HepG2 (cell line): ENCODE data around the gene RPL37. TPM values are rescaled to one million over a fixed set of nuclear protein-coding genes. Genes with fewer than 3 reads are reported as not detected.

Source experiments
- ATM ChIP-seq: fragments of 450-650 bp; IDR thresholded peaks from 2 replicates; pipeline ENCODE4 v1.7.1; 2017; ENCODE audit warnings: mild to moderate bottlenecking, borderline replicate concordance
- CBX1 ChIP-seq: IDR thresholded peaks from one replicate; pipeline ENCODE4 v1.6.1; 2016; ENCODE audit warnings: antibody characterized with exemption, low read depth
- DR1 ChIP-seq: sonication (generic); formaldehyde crosslinking; IDR thresholded peaks from 2 replicates; pipeline ENCODE4 v1.8.0; 2021; ENCODE audit warnings: mild to moderate bottlenecking, missing genetic modification reagents, inconsistent platforms
- ELK4 ChIP-seq: sonication (generic); formaldehyde crosslinking; IDR thresholded peaks from 2 replicates; pipeline ENCODE4 v1.9.0; 2021; ENCODE audit warnings: missing genetic modification reagents, borderline replicate concordance
- FOXK2 ChIP-seq: fragments of 450-650 bp; IDR thresholded peaks from 2 replicates; pipeline ENCODE4 v1.6.1; 2016
- JUN ChIP-seq: sonication (generic); formaldehyde crosslinking; IDR thresholded peaks from 2 replicates; pipeline ENCODE4 v1.4.0; 2020; ENCODE audit warnings: mild to moderate bottlenecking, missing genetic modification reagents
- KDM4B ChIP-seq: sonication (generic); formaldehyde crosslinking; IDR thresholded peaks from 2 replicates; pipeline ENCODE4 v1.4.0; 2020; ENCODE audit warnings: missing genetic modification reagents
- NKX3-1 ChIP-seq: sonication (generic); formaldehyde crosslinking; IDR thresholded peaks from 2 replicates; pipeline ENCODE4 v1.5.0; 2020; ENCODE audit warnings: missing genetic modification reagents
- SMAD9 ChIP-seq: sonication (generic); formaldehyde crosslinking; IDR thresholded peaks from 2 replicates; pipeline ENCODE4 v1.5.1; 2020; ENCODE audit warnings: mild to moderate bottlenecking, missing genetic modification reagents
- SP4 ChIP-seq: sonication (generic); formaldehyde crosslinking; IDR thresholded peaks from 2 replicates; pipeline ENCODE4 v1.8.1; 2023; ENCODE audit warnings: mild to moderate bottlenecking, missing genetic modification reagents
- TBX2 ChIP-seq: sonication (generic); formaldehyde crosslinking; IDR thresholded peaks from 2 replicates; pipeline ENCODE4 v1.5.0; 2020; ENCODE audit warnings: missing genetic modification reagents, mild to moderate bottlenecking, borderline replicate concordance
- TSC22D2 ChIP-seq: sonication (generic); formaldehyde crosslinking; IDR thresholded peaks from 2 replicates; pipeline ENCODE4 v1.5.1; 2020; ENCODE audit warnings: missing genetic modification reagents, mild to moderate bottlenecking, borderline replicate concordance
- ZFAT ChIP-seq: sonication (generic); formaldehyde crosslinking; conservative IDR thresholded peaks from 2 replicates; pipeline ENCODE4 v1.8.1; 2023; ENCODE audit warnings: missing genetic modification reagents, inconsistent platforms
- ZNF263 ChIP-seq: sonication (generic); formaldehyde crosslinking; IDR thresholded peaks from 2 replicates; pipeline ENCODE4 v1.4.0; 2020; ENCODE audit warnings: missing genetic modification reagents
- ZNF3 ChIP-seq: IDR thresholded peaks from 2 replicates; pipeline ENCODE4 v1.7.0; 2017; ENCODE audit warnings: inconsistent platforms
- ZNF550 ChIP-seq: sonication (generic); formaldehyde crosslinking; IDR thresholded peaks from 2 replicates; pipeline ENCODE4 v1.4.0; 2020; ENCODE audit warnings: mild to moderate bottlenecking, missing genetic modification reagents, borderline replicate concordance
- ZNF605 ChIP-seq: sonication (generic); formaldehyde crosslinking; IDR thresholded peaks from 2 replicates; pipeline ENCODE4 v1.8.0; 2022; ENCODE audit warnings: mild to moderate bottlenecking, missing genetic modification reagents
- ZNF652 ChIP-seq: IDR thresholded peaks from 2 replicates; pipeline ENCODE4 v1.6.1; 2016; ENCODE audit warnings: low read depth, borderline replicate concordance
- polyA plus RNA-seq, 8 experiments: library from polyadenylated mRNA; depleted of rRNA in 3 of 8; stranded (reverse) in 7 of 8; unstranded in 1 of 8; fragments of >200 nt; fragmentation: Illumina TruSeq in 4 of 8; extraction: Trizol in 4 of 8; gene quantifications; 2 replicates each; pipeline versions ENCODE4 v1.2.1 to v1.2.3, GENCODE V29; 2011 to 2016; ENCODE audit warnings: low read depth in 4 of 8, missing spikeins in 1 of 8, mixed read lengths in 1 of 8; ENCODE audit not compliant: insufficient read depth in 1 of 8
- total RNA-seq, 5 experiments: library from RNA; depleted of rRNA; stranded (reverse); fragments of >200 nt; fragmentation: Illumina TruSeq; extraction: Trizol; gene quantifications; 2 replicates each; pipeline ENCODE4 v1.2.3, GENCODE V29; 2016; ENCODE audit warnings: low read depth in 1 of 5
- TF ChIP-seq, protein P1 (sequence below): sonication (generic); formaldehyde crosslinking; IDR thresholded peaks from 2 replicates; pipeline ENCODE4 v1.5.0; 2020; ENCODE audit warnings: missing genetic modification reagents
- TF ChIP-seq, protein P2 (sequence below): sonication (generic); formaldehyde crosslinking; conservative IDR thresholded peaks from 2 replicates; pipeline ENCODE4 v1.4.0; 2020; ENCODE audit warnings: missing genetic modification reagents
- TF ChIP-seq, protein P3 (sequence below): sonication (generic); formaldehyde crosslinking; IDR thresholded peaks from 2 replicates; pipeline ENCODE4 v1.8.0; 2022; ENCODE audit warnings: missing genetic modification reagents, low read depth, mild to moderate bottlenecking, borderline replicate concordance
- TF ChIP-seq, protein P4 (sequence below): IDR thresholded peaks from 2 replicates; pipeline ENCODE4 v1.6.1; 2016; ENCODE audit warnings: mild to moderate bottlenecking
- TF ChIP-seq, protein P5 (sequence below): sonication (generic); formaldehyde crosslinking; IDR thresholded peaks from 2 replicates; pipeline ENCODE4 v1.4.0; 2020; ENCODE audit warnings: mild to moderate bottlenecking, missing genetic modification reagents

The RPL37 gene
- total and polyA plus RNA-seq, 2 of the 13 experiments (the other 11 are each of a cell fraction or from before 2014, with no cell fraction given) = 1,981 to 3,367 TPM

DNA sequence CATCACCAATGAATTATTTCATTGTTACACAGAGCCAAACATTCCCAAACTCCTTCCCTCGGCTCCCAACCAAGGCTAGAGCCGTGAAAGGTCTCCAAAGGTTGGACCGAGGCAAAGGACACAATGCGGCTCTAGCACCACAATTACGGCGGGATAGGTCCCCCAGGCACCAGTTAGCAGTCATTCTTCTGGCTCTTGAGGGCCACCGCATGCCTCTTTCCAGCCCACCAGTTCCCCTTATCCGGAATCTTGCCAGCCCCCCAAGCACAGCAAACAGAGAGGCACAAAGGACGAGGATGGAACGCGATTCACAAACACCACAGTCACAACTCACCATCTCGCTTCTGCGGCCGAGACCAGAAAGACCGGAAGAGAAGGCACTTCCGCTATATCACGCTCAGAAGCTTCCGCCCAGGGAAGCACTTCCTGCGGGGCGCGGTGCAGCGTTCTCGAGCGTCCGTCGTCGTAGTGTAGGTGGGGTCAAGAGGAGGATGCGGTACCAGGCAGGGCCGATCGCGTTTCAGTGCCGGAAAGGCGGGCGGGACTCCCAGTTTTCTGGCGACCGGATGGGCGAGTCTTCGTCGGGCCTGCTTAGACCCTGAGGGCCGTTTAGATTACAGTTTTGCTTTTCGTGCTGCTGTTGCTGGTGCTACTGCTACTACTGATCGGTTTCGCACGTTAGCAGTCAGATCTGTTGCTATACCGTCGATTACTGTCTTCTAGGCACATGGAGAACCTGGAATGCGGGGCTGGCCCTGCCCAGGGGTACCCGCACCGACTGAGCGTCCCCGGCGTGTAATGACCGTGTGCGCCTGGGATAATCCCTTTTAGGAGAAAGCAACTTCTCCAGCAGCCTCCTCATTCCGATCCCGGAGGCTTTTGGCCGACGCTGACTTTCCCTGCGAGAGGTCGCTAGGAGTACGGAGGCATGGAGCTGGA, at the start of gene RPL37 (continued):
- TF ChIP-seq TBX2 (CRISPR knock-in tag) = peak; percentile 91
- TF ChIP-seq, protein P1, sequence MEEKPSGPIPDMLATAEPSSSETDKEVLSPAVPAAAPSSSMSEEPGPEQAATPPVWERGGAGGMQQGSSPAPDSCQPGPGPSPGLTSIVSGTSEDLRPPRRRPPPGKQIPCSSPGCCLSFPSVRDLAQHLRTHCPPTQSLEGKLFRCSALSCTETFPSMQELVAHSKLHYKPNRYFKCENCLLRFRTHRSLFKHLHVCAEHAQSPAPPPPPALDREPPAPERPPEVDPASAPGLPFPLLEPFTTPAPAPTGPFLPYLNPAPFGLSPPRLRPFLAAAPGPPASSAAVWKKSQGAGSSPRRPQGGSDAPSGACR (CRISPR knock-in tag) = peak; percentile 95
- TF ChIP-seq, protein P2, sequence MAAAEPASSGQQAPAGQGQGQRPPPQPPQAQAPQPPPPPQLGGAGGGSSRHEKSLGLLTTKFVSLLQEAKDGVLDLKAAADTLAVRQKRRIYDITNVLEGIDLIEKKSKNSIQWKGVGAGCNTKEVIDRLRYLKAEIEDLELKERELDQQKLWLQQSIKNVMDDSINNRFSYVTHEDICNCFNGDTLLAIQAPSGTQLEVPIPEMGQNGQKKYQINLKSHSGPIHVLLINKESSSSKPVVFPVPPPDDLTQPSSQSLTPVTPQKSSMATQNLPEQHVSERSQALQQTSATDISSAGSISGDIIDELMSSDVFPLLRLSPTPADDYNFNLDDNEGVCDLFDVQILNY = no peak
- TF ChIP-seq ZFAT (CRISPR knock-in tag) = no peak
- TF ChIP-seq ZNF605 (CRISPR knock-in tag) = peak; percentile 95
- TF ChIP-seq, protein P3, sequence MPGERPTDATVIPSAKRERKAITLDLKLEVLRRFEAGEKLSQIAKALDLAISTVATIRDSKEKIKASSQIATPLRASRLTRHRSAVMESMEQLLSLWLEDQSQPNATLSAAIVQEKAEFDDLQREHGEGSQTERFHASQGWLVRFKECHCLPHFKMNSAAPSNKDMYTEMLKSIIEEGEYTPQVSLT (CRISPR knock-in tag) = 0 out of 2 replicates have a peak, but pooled peaks have one; percentile 61
- peak; percentile 80; the same call in 1 of the 2 replicates for TF ChIP-seq ZNF3
- peak; percentile 71 for TF ChIP-seq ZNF652 (CRISPR knock-in tag)
- TF ChIP-seq DR1 = peak; percentile 98
- no peak for TF ChIP-seq SMAD9 (CRISPR knock-in tag)
- TF ChIP-seq ZNF550 (CRISPR knock-in tag) = 0 out of 2 replicates have a peak, but pooled peaks have one; percentile 24
- TF ChIP-seq ZNF263 (CRISPR knock-in tag) = peak; percentile 64; the same call in 1 of the 2 replicates
- TF ChIP-seq, protein P4, sequence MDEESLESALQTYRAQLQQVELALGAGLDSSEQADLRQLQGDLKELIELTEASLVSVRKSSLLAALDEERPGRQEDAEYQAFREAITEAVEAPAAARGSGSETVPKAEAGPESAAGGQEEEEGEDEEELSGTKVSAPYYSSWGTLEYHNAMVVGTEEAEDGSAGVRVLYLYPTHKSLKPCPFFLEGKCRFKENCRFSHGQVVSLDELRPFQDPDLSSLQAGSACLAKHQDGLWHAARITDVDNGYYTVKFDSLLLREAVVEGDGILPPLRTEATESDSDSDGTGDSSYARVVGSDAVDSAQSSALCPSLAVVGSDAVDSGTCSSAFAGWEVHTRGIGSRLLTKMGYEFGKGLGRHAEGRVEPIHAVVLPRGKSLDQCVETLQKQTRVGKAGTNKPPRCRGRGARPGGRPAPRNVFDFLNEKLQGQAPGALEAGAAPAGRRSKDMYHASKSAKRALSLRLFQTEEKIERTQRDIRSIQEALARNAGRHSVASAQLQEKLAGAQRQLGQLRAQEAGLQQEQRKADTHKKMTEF = peak; percentile 97
- TF ChIP-seq ATM = no peak
- TF ChIP-seq CBX1 = peak; percentile 97
- TF ChIP-seq ELK4 (CRISPR knock-in tag) = no peak; the same call in 1 of the 2 replicates
- peak; percentile 92 for TF ChIP-seq SP4 (CRISPR knock-in tag)
- TF ChIP-seq, protein P5, sequence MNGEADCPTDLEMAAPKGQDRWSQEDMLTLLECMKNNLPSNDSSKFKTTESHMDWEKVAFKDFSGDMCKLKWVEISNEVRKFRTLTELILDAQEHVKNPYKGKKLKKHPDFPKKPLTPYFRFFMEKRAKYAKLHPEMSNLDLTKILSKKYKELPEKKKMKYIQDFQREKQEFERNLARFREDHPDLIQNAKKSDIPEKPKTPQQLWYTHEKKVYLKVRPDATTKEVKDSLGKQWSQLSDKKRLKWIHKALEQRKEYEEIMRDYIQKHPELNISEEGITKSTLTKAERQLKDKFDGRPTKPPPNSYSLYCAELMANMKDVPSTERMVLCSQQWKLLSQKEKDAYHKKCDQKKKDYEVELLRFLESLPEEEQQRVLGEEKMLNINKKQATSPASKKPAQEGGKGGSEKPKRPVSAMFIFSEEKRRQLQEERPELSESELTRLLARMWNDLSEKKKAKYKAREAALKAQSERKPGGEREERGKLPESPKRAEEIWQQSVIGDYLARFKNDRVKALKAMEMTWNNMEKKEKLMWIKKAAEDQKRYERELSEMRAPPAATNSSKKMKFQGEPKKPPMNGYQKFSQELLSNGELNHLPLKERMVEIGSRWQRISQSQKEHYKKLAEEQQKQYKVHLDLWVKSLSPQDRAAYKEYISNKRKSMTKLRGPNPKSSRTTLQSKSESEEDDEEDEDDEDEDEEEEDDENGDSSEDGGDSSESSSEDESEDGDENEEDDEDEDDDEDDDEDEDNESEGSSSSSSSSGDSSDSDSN (CRISPR knock-in tag) = peak; percentile 99
- 0 out of 2 replicates have a peak, but pooled peaks have one; percentile 62 for TF ChIP-seq FOXK2
- TF ChIP-seq TSC22D2 (CRISPR knock-in tag) = peak; percentile 92; the same call in 1 of the 2 replicates
- peak; percentile 84 for TF ChIP-seq NKX3-1
- TF ChIP-seq JUN (CRISPR knock-in tag) = no peak
- TF ChIP-seq KDM4B = peak; percentile 93; the same call in 1 of the 2 replicates
